ENCODE results near the gene LSM4.

GRCh38 chr19:18310118-18310909, 12.6 kb downstream of the LSM4 start:
- TF ChIP-seq CTCF (IDR thresholded peaks at IDR 0.05) (no peak), POLR2A (IDR thresholded peaks at IDR 0.05) (no peak)
